ENCODE data around the gene DMBT1.
"Not testable (repeated sequence)": the region's sequence is repeated elsewhere in the genome, so short reads cannot be mapped to it uniquely, and the experiment has no call there.

DMBT1 gene

GRCh38 chr10:122549636-122550035 is 10.9 kb upstream of the DMBT1 start:
- no peak for DNase-seq

GRCh38 chr10:122550427-122550826 is 10.1 kb upstream of the DMBT1 start:
- DNase-seq, result no peak

DNA sequence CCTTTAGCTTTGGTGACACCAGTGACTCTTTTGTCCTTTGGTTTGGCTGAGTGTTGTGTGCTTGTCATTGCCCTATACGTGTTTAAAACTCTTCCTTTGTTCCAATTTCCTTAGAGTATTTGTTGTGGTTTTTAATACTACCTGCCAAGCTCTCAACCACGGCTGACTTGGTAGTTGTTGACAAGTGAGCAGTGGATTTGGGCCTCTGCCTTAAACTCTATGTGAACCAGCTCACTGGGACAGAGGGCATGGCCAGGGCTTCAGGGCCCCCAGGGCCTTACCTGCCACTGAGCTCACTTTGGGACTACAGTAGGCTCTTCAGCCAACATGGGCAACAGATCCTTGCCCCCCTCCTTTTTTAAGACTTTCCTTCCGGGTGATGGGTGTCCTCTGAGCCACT is 9.6 kb upstream of the DMBT1 start:
- DNase-seq, result no peak

- DNase-seq, result no peak
Measured at GRCh38 chr10:122551450-122551849, 9.1 kb upstream of the DMBT1 start.

GRCh38 chr10:122553341-122553740 is 7.2 kb upstream of the DMBT1 start:
- no peak for DNase-seq

DNA sequence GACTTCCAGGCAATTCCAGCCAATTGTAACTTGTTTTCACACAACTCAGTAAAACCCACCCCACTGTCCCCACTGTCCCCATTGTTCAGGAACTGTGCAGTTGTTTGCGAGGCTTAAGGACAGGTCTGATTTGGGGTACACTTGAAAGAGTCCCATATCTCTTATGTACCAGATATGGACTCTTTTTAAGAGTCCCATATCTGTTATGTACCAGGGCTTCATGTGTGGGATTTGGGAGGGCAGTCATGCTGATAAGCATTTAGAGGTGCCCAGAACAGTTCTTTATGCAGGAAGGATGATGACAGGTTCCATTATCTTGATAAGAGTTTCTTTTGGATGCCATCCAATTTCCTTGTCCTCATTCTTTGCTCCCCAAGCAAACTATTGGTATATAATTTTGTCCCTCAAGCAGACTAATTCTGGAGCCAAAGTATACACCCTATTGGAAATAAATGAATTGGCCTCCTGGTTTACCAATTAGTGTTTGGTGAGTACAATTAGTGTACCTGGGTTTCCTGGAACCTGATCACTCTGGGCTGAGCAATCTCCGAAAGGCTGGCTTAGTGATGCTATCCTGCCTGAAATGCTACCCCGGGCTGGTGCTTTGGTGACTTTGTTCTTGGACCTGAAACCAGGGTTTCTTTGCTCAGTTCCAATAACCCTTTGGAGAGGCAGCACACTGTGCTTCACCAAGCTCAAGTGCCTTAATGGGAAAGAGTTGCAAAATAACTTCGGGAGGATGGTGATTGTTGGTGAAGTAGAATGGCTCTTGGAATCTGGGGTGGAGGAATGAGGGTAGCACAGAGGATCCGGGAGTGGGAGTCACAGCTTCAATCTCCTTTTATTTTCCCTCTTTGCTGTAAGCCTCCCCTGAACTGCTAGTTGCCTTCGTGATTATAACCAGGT is 6.2 kb upstream of the DMBT1 start:
- DNase-seq, result no peak

- no peak for DNase-seq
Measured at GRCh38 chr10:122555442-122555841, 5.1 kb upstream of the DMBT1 start.

- no peak for DNase-seq
Measured at GRCh38 chr10:122557516-122557915, 3.0 kb upstream of the DMBT1 start.

DNA sequence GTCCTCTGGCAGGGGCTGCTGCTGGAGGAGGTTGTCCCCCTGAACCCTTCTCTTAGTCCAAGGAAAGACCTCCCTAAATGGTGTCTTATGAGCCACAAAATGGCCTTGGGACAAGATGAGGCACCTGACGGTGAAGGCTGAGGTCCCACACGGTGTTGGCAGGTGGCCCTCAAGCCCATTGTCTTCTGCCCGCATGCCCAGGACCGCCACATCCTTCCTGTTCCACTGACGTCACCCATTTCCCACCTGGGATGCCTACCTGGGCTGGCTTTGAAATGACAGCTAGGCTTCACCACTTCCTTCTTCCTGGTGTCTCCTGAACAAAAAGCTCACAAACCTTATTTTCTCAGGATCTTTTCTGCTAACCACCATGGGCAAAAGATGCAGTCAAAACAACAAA is 2.1 kb upstream of the DMBT1 start:
- DNase-seq, result no peak

GRCh38 chr10:122559228-122559627 is 1.3 kb upstream of the DMBT1 start:
- no peak for DNase-seq

DNA sequence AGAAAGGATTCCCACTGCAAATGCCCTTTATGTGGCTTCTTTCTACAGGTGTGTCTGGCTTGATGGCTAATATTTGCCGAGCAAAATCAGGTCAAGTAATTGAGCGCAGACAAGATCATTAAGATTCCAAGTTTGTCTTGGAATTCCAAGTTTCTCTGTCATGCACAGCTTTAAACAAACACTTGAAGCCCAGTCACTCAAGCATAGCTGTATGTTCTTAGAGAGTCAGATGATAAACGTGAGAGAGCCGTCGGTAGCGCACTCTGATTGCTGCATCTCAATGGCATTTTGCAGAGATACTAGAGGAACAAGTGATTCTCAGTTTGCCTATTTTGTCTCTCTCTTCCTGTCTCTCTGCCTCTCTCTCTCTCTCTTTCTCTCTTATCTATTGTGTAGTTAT is 658 bp downstream of the DMBT1 start:
- DNase-seq, result no peak

DNA sequence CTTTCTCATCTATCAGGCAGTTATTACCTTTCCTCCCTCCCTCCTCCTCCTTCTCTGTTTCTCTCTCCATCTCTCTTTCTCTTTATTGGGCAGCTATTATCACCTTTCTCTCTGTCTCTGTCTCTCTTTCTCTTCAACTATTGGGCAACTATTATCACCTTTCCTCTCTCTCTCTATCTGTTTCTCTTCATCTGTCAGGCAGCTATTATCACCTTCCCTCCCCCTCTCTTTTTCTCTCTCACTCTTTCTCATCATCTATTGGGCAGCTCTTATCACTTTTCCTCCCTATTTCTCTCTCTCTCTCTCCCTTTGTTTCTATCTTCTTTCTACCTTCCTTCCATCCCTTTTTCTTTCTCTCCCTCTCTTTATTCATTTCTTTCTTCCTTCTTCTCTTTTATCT is 1.2 kb downstream of the DMBT1 start:
- DNase-seq, result no peak

DNA sequence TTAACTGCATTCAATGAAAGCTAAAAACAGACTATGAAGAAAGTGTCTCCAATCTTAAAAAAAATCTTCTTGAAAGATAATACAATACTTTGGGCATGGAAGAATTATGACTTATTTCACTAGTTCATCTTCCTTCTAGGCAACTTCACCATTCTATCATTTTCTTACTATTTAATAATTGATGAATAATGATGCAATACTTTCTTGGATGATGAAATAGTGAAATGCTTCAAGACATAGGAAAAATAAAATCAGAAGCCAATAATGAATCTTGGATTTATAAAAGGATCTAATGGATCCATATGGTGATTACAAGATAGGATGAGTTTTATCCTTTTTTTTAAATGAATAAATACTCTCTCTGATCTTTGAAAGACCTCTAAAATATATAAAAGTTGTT is 4.4 kb downstream of the DMBT1 start:
- no peak for DNase-seq

DNA sequence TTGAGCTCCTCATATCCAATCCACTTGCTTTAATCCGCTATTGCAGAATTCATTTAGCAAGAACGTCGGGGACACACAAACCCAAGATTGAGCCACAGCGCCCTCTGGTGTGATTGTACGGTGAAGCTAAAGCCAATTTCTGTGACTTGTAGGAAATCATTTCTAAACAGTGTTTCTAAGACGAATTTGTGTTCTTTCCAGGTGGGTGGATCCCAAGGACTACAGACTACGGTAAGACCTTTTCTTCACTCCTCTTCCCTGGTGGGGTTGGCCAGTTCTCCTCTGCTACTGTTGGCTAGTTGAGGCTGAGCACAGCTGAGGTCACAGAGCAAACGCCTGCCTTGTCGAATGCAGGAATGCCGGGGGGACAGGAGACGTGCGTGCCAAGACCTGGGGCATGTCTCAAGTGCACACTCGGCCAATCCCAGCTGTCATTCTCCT is 5.2 kb downstream of the DMBT1 start:
- peak; percentile 91 for DNase-seq

DNA sequence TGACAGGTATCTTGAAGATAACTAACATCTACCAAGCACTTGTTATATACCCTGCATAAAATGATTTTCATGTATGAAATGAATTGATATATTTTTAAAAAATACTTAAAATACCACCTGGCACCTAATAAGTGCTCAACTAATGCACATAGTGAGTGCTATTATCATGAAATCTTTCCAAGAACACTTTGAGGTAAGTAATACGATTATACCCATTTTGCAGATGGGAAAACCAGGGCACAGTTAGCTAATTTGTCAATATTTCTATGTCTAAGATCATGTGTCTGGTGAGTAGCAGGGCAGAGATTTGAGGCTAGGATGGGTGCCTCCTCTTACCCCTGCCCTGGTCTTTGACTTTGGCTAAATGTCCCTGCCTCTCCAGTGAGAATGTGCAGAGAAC is 6.1 kb downstream of the DMBT1 start:
- no peak for DNase-seq

- no peak for DNase-seq
Measured at GRCh38 chr10:122567056-122567660, 6.6 kb downstream of the DMBT1 start.

DNA sequence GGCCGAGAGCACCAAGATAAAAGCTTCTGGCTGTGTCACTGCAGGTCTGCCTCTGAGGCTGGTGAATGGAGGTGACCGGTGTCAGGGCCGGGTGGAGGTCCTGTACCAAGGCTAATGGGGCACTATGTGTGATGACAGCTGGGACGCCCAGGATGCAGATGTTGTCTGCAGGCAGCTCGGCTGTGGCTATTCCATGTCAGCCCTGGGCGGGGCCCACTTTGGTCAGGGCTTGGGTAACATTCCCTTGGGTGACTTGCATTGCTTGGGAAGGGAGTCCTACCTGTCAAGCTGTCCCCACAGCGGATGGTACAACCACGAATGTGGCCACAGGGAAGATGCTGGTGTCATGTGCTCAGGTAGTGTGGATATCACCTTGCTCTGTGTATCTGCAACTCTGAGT is 8.0 kb downstream of the DMBT1 start:
- DNase-seq, result no peak

DNA sequence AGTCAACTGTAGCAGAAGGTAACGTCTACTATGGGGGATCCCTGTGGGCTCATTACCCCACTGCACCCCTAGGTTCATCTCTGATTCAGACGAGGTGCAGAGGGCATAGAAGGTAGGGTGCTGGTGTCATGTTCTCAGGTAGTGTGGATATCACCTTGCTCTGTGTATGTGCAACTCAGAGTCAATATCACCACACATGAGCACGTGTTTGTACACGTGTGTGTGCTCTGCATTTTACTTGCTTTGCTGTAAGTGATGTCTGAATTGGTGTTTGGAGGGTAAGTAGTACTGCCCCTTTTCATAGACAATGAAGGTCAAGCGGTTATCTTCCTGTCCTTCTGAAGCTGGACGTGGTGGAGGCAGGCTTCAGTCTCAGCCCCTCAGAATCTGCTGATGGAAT is 10.4 kb downstream of the DMBT1 start:
- DNase-seq, result no peak

DNA sequence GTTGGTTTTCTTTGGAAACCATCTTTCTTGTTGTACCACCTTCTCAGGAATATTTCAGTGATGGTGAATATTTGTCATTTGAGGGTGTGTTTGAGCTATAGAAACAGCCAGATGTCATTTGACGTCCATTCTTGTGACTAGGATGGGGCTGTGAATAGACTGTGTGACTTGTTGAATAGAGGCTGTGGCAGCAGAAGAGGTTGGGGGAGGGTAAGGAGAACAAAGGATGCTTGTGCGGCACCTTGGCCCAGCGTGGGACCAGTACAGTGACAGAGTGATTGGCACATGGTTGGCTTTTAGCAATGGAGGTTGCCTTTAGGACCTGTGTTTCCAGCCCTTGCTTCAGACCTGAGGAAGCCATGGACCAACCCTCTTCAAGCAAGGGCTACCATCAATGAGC is 11.3 kb downstream of the DMBT1 start:
- peak; percentile 57 for DNase-seq

- no peak for DNase-seq
Measured at GRCh38 chr10:122575776-122576175, 15.2 kb downstream of the DMBT1 start.

GRCh38 chr10:122576291-122576690 is 15.7 kb downstream of the DMBT1 start:
- DNase-seq, result no peak

GRCh38 chr10:122577311-122577885 is 16.8 kb downstream of the DMBT1 start:
- DNase-seq, result no peak

- DNase-seq, result not testable (repeated sequence)
Measured at GRCh38 chr10:122586070-122586469, 25.5 kb downstream of the DMBT1 start.

- no peak for DNase-seq
Measured at GRCh38 chr10:122587098-122587760, 26.7 kb downstream of the DMBT1 start.
